GM12891 (cell line): ENCODE results near the gene NXF3. TPM values are rescaled to one million over a fixed set of nuclear protein-coding genes. Genes with fewer than 3 reads are reported as not detected.
"Not testable (repeated sequence)": the region's sequence is repeated elsewhere in the genome, so short reads cannot be mapped to it uniquely, and the experiment has no call there.

ENCODE experiments used
- DNase-seq: peaks from one replicate; pipeline ENCODE4 v3.0.0; 2011; ENCODE audit warnings: low spot score; ENCODE audit not compliant: insufficient read length
- FAIRE-seq: peaks from 2 replicates; lab custom pipeline; 2011; peaks lifted over from hg19 to GRCh38; lab: Jason Lieb, UNC
- PAX5 ChIP-seq: IDR thresholded peaks from 2 replicates; pipeline ENCODE4 v1.6.1; 2011; ENCODE audit warnings: low read length, moderate library complexity, mild to moderate bottlenecking; ENCODE audit not compliant: insufficient read depth, severe bottlenecking
- POLR2A ChIP-seq: IDR thresholded peaks from 2 replicates; pipeline ENCODE4 v1.6.1; 2011; ENCODE audit warnings: low read depth, low read length, control low read depth
- POLR2AphosphoS5 ChIP-seq: IDR thresholded peaks from 2 replicates; pipeline ENCODE4 v1.6.1; 2011; ENCODE audit warnings: low read depth, low read length, control low read depth
- POU2F2 ChIP-seq: IDR thresholded peaks from 2 replicates; pipeline ENCODE4 v1.6.1; 2011; ENCODE audit warnings: low read depth, mild to moderate bottlenecking, control low read depth, low read length, moderate library complexity
- SPI1 ChIP-seq: IDR thresholded peaks from 2 replicates; pipeline ENCODE4 v1.6.1; 2011; ENCODE audit warnings: low read depth, low read length, control low read depth
- TAF1 ChIP-seq: IDR thresholded peaks from 2 replicates; pipeline ENCODE4 v1.6.1; 2011; ENCODE audit warnings: low read depth, low read length, control low read depth
- polyA plus RNA-seq: library from polyadenylated mRNA; unstranded; fragments of >200 nt; gene quantifications from one replicate; pipeline ENCODE4 v1.2.1, GENCODE V29; 2012; ENCODE audit warnings: low read depth, missing spikeins, inconsistent platforms; ENCODE audit not compliant: missing spikeins

Gene NXF3, protein sequence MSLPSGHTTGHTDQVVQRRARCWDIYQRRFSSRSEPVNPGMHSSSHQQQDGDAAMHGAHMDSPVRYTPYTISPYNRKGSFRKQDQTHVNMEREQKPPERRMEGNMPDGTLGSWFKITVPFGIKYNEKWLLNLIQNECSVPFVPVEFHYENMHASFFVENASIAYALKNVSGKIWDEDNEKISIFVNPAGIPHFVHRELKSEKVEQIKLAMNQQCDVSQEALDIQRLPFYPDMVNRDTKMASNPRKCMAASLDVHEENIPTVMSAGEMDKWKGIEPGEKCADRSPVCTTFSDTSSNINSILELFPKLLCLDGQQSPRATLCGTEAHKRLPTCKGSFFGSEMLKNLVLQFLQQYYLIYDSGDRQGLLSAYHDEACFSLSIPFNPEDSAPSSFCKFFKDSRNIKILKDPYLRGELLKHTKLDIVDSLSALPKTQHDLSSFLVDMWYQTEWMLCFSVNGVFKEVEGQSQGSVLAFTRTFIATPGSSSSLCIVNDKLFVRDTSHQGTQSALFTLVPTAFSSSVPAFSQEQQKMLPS
- not detected for polyA plus RNA-seq

DNA sequence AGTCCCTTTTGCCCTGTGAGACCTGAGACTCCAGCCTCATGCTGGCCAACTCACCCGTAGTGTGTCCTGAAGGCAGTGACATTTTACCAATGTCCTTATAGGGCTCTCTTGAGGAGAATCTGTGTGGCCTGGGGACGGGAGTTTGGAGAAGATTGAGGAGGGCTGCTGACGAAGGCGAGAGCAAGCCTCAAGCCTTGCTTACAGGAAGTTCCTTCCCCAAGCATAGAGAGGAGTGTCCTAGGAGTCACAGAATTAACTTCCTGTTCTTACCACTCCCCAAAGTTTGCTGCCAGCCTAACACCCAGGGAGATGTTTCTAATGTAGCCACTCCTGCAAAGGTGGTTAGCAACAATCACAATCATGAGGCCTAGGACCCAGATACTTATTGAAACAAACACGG is at the start of gene NXF3:
Gene NXF3, minus strand, starts transcription at position 202 of the 400 bp plus-strand sequence. Its CDS starts 120 bp downstream, at position 82.
- FAIRE-seq (no peak), DNase-seq (no peak)
- TF ChIP-seq PAX5, result no peak
- TF ChIP-seq POLR2AphosphoS5, result no peak
- no peak for TF ChIP-seq SPI1
- no peak for TF ChIP-seq TAF1
- no peak for TF ChIP-seq POU2F2
- no peak for TF ChIP-seq POLR2A

DNA sequence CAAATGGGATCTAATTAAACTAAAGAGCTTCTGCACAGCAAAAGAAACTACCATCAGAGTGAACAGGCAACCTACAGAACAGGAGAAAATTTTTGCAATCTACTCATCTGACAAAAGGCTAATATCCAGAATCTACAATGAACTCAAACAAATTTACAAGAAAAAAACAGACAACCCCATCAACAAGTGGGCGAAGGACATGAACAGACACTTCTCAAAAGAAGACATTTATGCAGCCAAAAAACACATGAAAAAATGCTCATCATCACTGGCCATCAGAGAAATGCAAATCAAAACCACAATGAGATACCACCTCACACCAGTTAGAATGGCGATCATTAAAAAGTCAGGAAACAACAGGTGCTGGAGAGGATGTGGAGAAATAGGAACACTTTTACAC is 43.6 kb upstream of the NXF3 start:
- FAIRE-seq, DNase-seq: not testable (repeated sequence)

DNA sequence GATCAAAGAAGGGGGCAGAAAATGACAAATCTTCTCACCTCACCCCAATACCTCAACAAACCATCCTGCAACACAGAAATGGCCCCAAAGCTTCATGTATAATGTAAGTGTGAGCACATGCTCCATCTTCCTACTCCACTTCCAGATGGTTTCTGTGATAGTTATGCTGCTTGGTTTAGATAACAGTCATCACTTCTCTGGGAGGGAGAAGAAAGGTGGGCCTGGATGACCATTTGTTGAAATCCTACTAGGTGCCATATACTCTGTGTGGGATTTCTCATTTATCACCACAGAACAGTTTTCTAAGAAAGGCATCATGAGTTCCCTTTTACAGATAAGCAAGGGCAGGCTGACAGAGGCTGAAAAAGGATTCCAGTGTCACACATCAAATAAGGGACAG is 31.3 kb upstream of the NXF3 start:
- no peak for DNase-seq
- FAIRE-seq, result no peak
- no peak for TF ChIP-seq TAF1
- no peak for TF ChIP-seq POU2F2
- no peak for TF ChIP-seq SPI1
- no peak for TF ChIP-seq POLR2A
- TF ChIP-seq PAX5, result no peak
- no peak for TF ChIP-seq POLR2AphosphoS5

DNA sequence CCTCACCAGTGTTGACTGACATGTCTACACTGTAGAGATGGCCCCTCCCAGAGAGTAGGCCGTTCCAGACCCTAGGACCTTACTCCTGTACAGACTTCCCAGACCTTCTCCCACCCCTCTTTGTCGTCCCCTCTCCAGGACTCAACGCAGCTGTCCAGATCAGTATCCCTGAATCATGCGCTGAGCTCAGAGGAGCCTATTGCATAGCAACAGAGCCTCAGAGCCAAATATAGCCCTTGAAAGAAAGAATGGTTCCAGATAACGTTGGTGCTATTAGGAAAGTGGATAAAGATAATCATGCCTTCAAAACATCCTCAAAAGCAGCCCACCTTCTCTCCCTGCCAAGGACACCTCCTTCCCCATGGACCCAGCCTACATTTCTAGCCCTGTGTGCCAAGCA is 27.8 kb upstream of the NXF3 start:
- no peak for TF ChIP-seq PAX5
- no peak for TF ChIP-seq POLR2A
- TF ChIP-seq SPI1, result no peak
- no peak for TF ChIP-seq TAF1
- TF ChIP-seq POU2F2, result no peak
- TF ChIP-seq POLR2AphosphoS5, result no peak
- DNase-seq (no peak), FAIRE-seq (no peak)

DNA sequence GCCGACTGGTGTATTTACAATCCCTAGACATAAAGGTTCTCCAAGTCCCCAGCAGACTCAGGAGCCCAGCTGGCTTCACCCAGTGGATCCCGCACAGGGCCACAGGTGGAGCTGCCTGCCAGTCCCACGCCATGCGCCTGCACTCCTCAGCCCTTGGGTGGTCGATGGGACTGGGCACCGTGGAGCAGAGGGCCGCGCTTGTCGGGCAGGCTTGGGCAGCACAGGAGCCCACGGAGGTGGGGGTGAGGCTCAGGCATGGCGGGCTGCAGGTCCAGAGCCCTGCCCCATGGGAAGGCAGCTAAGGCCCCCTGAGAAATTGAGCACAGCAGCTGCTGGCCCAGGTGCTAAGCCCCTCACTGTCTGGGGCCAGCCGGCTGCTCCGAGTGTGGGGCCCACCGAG is 24.0 kb upstream of the NXF3 start:
- FAIRE-seq, result not testable (repeated sequence)

DNA sequence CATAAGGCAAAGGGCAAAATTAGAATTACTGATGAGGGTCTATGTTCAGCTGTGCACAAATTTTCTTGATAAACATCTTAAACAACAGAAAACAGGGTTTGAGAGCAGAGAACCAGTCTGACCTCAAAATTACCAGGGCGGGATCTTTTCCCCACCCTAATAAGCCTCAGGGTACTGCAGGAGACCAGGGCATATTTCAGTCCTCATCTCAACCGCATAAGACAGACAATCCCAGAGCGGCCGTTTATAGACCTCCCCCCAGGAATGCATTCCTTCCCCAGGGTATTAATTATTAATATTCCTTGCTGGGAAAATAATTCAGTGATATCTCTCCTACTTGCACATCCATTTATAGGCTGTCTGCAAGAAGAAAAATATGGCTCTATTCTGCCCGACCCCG is 16.6 kb upstream of the NXF3 start:
- not testable (repeated sequence) for FAIRE-seq, DNase-seq

More for the DNA sequence above, 24.0 kb upstream of the NXF3 start:
- DNase-seq, result not testable (repeated sequence)

DNA sequence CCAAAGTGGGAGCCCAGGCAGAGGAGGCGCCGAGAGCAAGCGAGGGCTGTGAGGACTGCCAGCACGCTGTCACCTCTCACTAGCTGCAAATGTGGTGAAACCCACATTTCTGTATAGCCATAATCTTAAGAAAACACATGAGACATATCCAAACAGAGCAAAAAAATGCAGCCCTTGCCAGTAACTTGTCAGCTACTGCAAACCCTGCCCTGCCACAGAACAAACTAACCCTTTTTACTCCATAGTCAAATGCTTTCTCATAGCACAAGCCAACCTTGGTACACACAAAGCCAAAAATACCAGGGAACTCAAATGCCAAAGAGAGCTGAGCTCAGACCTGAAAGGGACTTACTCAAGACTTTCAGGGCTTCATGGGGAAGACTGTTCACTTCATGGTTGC is 14.9 kb upstream of the NXF3 start:
- DNase-seq, result no peak
- FAIRE-seq, result no peak
- TF ChIP-seq PAX5, result no peak
- TF ChIP-seq POU2F2, result no peak
- no peak for TF ChIP-seq SPI1
- TF ChIP-seq POLR2A, result no peak
- no peak for TF ChIP-seq TAF1
- TF ChIP-seq POLR2AphosphoS5, result no peak

DNA sequence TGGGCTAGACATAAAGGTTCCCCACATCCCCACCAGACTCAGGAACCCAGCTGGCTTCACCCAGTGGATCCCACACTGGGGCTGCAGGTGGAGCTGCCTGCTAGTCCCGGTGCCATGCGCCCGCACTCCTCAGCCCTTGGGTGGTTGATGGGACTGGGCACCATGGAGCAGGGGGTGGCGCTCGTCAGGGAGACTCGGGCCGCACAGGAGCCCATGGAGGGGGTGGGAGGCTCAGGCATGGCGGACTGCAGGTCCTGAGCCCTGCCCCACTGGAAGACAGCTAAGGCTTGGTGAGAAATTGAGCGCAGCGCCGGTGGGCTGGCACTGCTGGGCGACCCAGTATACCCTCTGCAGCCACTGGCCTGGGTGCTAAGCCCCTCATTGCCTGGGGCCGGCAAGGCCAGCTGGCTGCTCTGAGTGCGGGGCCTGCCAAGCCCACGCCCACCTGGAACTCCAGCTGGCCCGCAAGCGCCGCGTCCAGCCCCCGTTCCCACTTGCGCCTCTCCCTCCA is 14.3 kb upstream of the NXF3 start:
- not testable (repeated sequence) for FAIRE-seq

DNA sequence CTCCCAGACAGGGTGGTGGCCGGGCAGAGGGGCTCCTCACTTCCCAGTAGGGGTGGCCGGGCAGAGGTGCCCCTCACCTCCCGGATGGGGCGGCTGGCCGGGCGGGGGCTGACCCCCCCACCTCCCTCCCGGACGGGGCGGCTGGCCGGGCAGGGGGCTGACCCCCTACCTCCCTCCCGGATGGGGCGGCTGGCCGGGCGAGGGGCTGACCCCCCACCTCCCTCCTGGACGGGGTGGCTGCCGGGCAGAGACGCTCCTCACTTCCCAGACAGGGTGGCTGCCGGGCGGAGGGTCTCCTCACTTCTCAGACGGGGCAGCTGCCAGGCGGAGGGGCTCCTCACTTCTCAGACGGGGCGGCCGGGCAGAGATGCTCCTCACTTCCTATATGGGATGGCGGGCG is 11.4 kb upstream of the NXF3 start:
- DNase-seq, FAIRE-seq: not testable (repeated sequence)

More for the DNA sequence above, 14.3 kb upstream of the NXF3 start:
- DNase-seq, result not testable (repeated sequence)

DNA sequence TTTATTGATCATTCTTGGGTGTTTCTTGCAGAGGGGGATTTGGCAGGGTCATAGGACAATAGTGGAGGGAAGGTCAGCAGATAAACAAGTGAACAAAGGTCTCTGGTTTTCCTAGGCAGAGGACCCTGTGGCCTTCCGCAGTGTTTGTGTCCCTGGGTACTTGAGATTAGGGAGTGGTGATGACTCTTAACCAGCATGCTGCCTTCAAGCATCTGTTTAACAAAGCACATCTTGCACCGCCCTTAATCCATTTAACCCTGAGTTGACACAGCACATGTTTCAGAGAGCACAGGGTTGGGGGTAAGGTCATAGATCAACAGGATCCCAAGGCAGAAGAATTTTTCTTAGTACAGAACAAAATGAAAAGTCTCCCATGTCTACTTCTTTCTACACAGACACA is 10.9 kb upstream of the NXF3 start:
- FAIRE-seq, result not testable (repeated sequence)

DNA sequence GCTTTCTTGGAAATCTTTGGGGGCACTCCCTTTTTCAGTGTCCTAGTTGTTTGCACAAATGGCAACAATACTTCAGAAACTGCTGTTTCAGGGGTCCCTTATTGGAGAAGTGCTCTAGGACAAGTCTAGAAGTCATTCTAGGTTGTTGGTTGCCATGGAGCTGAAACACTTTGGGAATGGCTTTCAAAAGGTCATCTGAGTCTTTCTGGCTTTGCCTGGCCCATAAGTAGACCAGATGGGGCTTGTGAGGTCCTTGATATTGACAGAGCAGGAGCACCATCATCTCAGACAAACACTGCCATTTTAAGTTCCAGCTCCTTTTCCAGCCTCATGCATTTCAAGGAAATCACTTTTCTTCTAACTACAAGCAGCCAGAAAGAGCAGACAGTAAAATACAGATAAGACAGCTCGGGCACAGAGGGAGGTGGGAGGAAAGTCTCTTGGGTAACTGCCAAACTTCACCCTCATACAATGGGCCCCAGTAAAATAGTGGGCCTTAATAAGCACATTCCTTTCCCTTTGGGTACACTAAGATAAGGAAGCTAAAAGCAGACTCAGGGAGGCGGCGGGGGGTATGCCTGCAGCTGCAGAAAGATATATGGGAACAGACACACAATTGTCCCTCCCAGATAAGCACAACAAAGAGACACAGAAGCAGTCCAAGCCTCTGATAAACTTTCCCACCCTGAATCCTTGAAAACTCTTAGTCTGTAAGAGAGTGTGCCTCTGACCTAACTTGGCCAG is 8.5 kb upstream of the NXF3 start:
- FAIRE-seq (no peak), DNase-seq (no peak)
- TF ChIP-seq TAF1 (no peak), PAX5 (no peak), SPI1 (no peak), POLR2A (no peak), POLR2AphosphoS5 (no peak), POU2F2 (no peak)

More for the DNA sequence above, 10.9 kb upstream of the NXF3 start:
- not testable (repeated sequence) for DNase-seq
